HG02759 (cell line): ENCODE measurements around the gene HRAS.

Source experiments
- ATAC-seq: cut with Tn5 transposase; IDR thresholded peaks from one replicate; pipeline ENCODE4 v1.9.1; 2021; ENCODE audit warnings: mild to moderate bottlenecking, moderate library complexity; ENCODE audit not compliant: unreplicated experiment

The HRAS gene

DNA sequence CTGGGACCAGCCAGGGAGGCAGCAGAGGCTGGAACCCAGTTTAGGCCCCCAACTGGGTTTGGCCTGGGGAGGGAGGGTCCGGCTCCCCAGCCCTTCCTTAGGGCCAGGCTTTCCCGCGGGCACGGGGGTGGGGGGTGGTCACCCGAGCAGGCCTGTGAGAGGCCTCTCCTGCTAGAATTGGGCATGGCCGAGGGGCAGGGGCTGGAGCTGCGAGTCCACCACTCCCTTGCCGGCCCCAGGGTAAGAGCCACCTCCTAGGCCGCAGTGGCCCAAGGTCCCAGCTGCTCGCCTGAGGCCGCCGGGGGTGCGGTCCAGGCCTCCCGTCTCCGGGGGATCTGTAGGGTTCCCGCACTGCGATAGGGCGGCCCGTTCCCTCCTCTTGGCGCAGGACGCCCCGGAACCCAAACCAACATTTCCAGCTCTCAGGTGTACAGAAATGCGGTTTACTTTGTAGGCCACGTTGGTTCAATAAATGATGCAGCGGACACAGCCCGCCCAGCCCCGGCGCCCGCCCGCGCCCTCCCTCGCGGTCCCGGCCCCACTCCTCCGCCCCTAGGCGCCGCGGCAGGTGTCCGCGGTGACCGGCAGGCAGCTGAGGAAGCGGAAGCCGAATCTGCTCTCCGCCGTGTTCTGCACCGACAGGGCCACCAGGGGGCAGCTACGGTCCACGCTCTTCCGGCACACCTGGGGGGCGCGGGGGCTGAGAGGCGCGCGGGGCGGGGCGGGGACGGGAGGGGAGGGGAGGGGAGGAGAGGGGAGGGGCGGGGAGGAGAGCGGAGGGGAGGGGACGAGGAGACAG lies 19.3 kb upstream of the HRAS start:
- ATAC-seq: peak; percentile 72

GRCh38 chr11:553988-554340 lies 18.6 kb upstream of the HRAS start:
- ATAC-seq: no peak

GRCh38 chr11:553083-553987 lies 18.0 kb upstream of the HRAS start:
- ATAC-seq: no peak

GRCh38 chr11:551596-551995 lies 16.2 kb upstream of the HRAS start:
- ATAC-seq: no peak

GRCh38 chr11:551131-551530 lies 15.8 kb upstream of the HRAS start:
- ATAC-seq: no peak

DNA sequence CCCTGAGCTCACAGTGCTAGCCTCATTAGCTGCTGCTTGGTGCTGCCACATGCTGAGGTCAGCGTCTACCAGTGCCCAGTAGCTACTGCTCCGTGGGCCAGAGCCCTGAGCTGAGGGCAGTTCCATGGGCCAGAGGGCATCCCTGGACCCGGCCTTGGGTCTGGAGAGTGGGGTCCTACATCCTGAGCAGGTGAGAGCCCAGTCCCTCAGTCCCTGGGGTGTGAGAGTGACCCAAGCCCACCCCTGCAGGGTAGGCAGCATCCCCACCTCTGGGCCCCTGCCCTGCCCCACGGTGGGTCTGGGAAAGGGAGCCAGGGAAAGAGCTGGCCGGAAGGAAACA lies 15.3 kb upstream of the HRAS start:
- no peak for ATAC-seq

DNA sequence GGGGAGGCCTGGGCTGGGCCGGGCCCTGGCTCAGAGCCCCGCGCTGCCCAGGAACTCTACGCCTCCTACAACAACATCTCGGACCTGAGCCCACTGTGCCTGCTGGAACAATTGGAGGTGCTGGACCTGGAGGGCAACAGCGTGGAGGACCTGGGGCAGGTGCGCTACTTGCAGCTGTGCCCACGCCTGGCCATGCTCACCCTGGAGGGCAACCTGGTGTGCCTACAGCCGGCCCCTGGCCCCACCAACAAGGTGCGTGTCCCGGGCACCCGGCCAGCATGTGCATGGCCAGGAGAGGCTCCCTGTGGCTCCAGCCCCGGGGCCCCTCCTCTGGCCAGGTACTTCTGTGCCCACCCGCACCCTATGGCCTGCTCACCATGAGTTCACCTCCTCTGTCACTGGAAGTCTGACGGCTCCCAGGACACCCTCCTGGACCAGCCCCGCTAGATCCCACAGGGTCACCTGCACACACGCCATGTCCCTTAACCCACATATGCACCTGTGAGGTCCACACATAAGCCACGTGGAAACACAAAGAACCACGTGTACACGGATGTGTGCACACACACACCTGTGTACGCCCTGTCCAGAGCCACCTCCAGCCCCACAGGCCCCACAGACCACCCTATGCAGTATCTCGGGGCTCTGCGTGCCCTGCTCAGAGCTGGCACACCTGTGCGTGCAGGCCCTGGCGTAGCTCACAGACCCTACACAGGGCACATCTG lies 14.8 kb upstream of the HRAS start:
- no peak for ATAC-seq

GRCh38 chr11:548700-549603 lies 13.6 kb upstream of the HRAS start:
- no peak for ATAC-seq

DNA sequence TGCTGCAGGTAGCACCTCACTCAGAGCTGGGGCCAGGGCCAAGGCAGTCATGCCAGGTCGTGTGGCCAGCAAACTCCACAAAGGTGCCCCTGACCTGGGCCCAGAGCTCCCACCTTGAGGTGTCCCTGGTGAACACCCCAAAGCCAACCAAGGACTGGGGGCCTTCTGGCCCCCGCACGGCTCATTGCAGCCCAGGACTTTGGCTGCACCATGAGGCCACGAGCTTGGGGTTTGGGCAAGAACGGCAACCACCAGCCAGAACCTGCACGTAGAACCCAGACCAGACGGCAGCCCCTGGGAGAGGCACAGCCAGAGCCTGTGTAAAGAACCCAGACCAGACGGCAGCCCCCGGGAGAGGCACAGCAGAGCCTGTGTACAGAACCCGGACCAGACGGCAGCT lies 9.8 kb upstream of the HRAS start:
- no peak for ATAC-seq

GRCh38 chr11:544817-545166 lies 9.4 kb upstream of the HRAS start:
- ATAC-seq: no peak

DNA sequence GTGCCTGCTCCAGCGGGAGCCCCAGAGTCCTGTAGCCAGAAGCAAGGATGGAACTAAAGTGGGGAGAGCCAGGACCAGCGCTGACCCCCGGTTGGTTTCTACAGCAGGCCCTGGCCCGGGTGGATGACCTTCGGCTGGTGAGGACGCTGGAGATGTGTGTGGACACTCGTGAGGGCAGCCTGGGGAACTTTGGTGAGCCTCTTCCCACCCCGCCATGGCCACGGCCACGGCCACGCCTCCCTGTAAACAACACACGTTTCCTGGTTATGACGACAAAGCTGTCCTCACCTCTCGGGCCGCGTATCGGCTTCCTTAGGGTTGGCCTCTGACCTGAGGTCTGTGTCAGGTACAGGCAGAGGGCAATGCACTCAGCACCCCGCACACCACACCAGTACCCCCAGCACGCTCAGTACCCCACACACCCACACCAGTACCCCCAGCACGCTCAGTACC lies 6.1 kb upstream of the HRAS start:
- no peak for ATAC-seq

DNA sequence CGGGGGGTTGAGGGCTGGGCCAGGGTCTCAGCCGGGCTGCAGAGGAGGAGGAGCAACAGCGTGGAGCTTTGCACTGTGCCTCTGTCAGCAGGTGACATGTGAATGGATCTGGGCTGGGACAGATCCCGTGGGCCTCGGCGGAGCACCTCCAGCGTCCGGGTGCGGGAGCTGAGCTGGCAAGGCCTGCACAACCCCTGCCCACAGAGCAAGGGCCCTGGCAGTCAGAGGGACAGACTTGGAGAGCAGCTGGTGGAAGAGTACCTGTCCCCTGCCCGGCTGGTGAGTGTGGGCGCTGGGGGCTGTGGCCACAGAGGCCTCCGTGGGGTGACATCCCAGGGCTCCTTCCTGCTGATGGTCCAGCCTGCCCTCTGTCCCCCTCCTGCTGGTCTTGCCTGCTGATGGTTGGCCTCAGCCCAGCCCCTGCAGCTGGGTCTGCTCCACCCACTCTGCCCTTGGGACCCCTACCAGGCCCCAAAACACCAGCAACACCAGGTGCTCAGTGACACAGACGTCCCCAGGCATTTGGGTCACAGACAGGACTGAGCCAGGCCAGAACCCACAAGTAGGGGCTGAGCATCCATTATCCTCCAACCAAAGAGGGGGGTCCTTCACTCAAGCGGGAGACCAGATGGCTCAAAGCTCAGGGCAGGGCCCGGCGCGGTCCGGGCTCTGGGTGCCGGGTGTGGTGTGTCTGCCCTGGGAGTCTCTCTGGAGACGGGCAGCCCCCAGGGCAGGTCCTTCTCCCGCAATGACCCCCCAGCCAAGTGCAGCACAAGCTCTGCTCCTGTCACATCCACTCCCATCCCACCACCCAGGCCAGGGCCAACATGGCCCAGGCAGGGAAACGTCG lies 5.4 kb upstream of the HRAS start:
- ATAC-seq: no peak

- ATAC-seq: no peak
Observed at GRCh38 chr11:539971-540481, 4.7 kb upstream of the HRAS start.

- ATAC-seq: no peak
Observed at GRCh38 chr11:538431-539051, 3.2 kb upstream of the HRAS start.

- no peak for ATAC-seq
Observed at GRCh38 chr11:537622-538430, 2.5 kb upstream of the HRAS start.

- peak; percentile 56 for ATAC-seq
Observed at GRCh38 chr11:536841-537621, 1.7 kb upstream of the HRAS start, which contains the start of gene LRRC56. Gene LRRC56, plus strand, starts transcription at chr11:537527. Its CDS starts 3,158 bp downstream, at chr11:540685.

DNA sequence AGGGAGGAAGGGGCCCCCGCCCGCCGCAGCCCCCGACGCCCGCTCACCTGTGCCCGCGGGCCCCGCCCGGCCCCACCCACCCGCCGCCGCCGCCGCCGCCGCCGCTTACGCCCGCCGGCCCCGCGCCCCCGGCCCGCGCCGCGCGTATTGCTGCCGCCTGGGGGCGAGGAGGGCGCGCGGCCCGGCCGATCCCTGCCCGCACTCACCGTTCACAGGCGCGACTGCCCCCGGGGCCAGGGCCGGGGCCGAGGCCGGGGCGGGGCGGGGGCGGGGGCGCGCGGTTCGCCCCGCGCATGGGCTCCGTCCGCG lies 212 bp downstream of the HRAS start:
- ATAC-seq: no peak
